Measurements from ENCODE around the gene GRIA4. TPM values are rescaled to one million over a fixed set of nuclear protein-coding genes. Genes with fewer than 3 reads are reported as not detected.

The GRIA4 gene
- total and polyA plus RNA-seq, 2 experiments from 2014 or later: 1.3 to 3.7 TPM

DNA sequence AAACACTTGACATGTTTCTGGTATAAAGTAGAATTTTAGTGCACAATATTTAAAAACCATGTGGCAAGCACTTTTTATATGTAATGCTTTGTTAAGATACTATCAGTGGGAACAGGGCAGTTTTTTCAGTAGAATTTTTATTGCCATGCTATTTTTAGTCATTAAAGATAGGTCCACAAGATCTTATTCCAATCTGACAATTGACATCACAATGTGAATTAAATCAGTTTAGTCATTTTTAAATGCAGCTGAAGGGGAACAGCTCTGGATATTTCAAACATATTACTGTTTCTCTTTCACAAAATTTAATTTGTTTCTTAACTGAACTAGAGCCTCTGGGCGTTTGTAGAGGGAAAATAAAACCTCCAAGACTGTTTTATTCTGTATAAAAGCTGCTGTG, 218.0 kb downstream of the GRIA4 start:
- DNase-seq (ENCODE audit: low spot score): no peak
- no peak overlapping the region for H3K4me2 ChIP-seq
- no peaks in the 10 kb centered on the region for H3K79me2 ChIP-seq
- no peak for TF ChIP-seq EZH2 (IDR thresholded peaks at IDR 0.05; ENCODE audit: borderline replicate concordance)
- TF ChIP-seq EZH2phosphoT487 (IDR thresholded peaks at IDR 0.05; ENCODE audit: low read depth, severe bottlenecking, unreplicated experiment): no peak
- TF ChIP-seq, protein P1, sequence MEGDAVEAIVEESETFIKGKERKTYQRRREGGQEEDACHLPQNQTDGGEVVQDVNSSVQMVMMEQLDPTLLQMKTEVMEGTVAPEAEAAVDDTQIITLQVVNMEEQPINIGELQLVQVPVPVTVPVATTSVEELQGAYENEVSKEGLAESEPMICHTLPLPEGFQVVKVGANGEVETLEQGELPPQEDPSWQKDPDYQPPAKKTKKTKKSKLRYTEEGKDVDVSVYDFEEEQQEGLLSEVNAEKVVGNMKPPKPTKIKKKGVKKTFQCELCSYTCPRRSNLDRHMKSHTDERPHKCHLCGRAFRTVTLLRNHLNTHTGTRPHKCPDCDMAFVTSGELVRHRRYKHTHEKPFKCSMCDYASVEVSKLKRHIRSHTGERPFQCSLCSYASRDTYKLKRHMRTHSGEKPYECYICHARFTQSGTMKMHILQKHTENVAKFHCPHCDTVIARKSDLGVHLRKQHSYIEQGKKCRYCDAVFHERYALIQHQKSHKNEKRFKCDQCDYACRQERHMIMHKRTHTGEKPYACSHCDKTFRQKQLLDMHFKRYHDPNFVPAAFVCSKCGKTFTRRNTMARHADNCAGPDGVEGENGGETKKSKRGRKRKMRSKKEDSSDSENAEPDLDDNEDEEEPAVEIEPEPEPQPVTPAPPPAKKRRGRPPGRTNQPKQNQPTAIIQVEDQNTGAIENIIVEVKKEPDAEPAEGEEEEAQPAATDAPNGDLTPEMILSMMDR (IDR thresholded peaks at IDR 0.05; ENCODE audit: poor library complexity): no peak
- H3K36me3 ChIP-seq (replicated peaks; ENCODE audit: insufficient read depth, low read depth): no peaks in the 10 kb centered on the region
- WGBS (ENCODE audit: low lambda C conversion rate, missing lambda C conversion rate): 20% methylated on average over 1 of the region's 1 CpG
- H3K4me1 ChIP-seq (ENCODE audit: insufficient read depth): no peaks in the 10 kb centered on the region
- H4K20me1 ChIP-seq (ENCODE audit: insufficient read depth, poor library complexity, severe bottlenecking): no peaks in the 10 kb centered on the region
- no peak overlapping the region for H3K27ac ChIP-seq
- no peak overlapping the region for H3K4me3 ChIP-seq
- H3K27me3 ChIP-seq: no peaks in the 10 kb centered on the region
- no peaks in the 10 kb centered on the region for H3K9me2 ChIP-seq (replicated peaks; ENCODE audit: insufficient read depth)
- H3K9me3 ChIP-seq (ENCODE audit: low read depth): no peaks in the 10 kb centered on the region
- no peak overlapping the region for H2AFZ ChIP-seq

DNA sequence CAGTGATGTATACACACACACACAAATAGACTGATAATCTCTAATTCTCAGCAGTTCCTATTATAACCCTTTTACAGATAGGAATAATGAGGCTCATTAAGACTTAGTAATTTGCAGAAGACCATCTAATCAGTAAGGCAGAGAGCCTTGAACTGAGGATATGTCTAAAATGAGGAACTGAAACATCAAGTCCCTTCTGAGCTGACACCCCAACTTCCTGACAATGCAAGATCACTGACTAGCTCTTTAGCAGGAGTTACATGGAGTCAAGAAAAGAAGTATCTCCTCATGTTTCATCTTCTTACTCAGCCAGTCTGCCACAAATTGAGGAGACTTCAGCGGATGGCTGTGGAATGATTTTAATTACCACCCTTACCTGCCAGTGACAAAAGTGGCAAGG, 219.2 kb downstream of the GRIA4 start:
- Histone ChIP-seq H4K20me1 (ENCODE audit: insufficient read depth, poor library complexity, severe bottlenecking) (no peaks in the 10 kb centered on the region), H3K27me3 (no peaks in the 10 kb centered on the region), H3K27ac (no peak overlapping the region), H3K4me2 (no peak overlapping the region), H3K36me3 (replicated peaks; ENCODE audit: insufficient read depth, low read depth) (no peaks in the 10 kb centered on the region), H3K4me3 (no peak overlapping the region), H3K9me2 (replicated peaks; ENCODE audit: insufficient read depth) (no peaks in the 10 kb centered on the region), H3K4me1 (ENCODE audit: insufficient read depth) (no peaks in the 10 kb centered on the region), H2AFZ (no peak overlapping the region), H3K9me3 (ENCODE audit: low read depth) (no peaks in the 10 kb centered on the region), H3K79me2 (no peaks in the 10 kb centered on the region)
- no peak for DNase-seq (ENCODE audit: low spot score)
- 95% methylated on average over 1 of the region's 1 CpG for WGBS (ENCODE audit: low lambda C conversion rate, missing lambda C conversion rate)
- TF ChIP-seq EZH2 (IDR thresholded peaks at IDR 0.05; ENCODE audit: borderline replicate concordance) (no peak), EZH2phosphoT487 (IDR thresholded peaks at IDR 0.05; ENCODE audit: low read depth, severe bottlenecking, unreplicated experiment) (no peak)
- TF ChIP-seq, protein P1 (IDR thresholded peaks at IDR 0.05; ENCODE audit: poor library complexity): no peak

DNA sequence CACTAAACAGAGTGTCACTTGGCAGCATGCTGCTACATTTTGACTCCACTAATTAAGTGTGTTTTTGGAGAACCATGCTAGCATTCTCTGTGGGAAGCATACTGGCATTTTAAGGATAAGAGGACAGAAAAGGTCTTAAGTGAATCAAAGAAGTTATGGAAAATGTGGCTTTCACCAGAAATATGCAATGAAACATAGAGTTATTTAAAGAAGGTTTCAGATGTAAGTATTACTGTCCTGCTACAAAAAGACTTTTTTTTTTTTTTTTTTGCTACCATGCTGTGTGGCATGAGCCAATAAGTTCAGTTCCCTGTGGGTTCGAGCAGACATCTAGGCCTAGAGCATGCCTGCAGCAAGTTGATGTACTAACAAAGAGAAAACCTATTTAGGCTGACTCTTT, 224.6 kb downstream of the GRIA4 start:
- WGBS (ENCODE audit: low lambda C conversion rate, missing lambda C conversion rate): 90% methylated on average over 1 of the region's 1 CpG
- no peak for DNase-seq (ENCODE audit: low spot score)
- no peaks in the 10 kb centered on the region for H3K9me3 ChIP-seq (ENCODE audit: low read depth)

More for the DNA sequence above, 224.6 kb downstream of the GRIA4 start:
- H4K20me1 ChIP-seq (ENCODE audit: insufficient read depth, poor library complexity, severe bottlenecking): peaks cover 5% of the 10 kb centered on the region
- no peaks in the 10 kb centered on the region for H3K36me3 ChIP-seq (replicated peaks; ENCODE audit: insufficient read depth, low read depth)
- peaks cover 3% of the 10 kb centered on the region for H3K27me3 ChIP-seq
- H3K4me2 ChIP-seq: no peak overlapping the region
- H2AFZ ChIP-seq: no peak overlapping the region
- H3K4me3 ChIP-seq: no peak overlapping the region
- no peaks in the 10 kb centered on the region for H3K4me1 ChIP-seq (ENCODE audit: insufficient read depth)
- no peak overlapping the region for H3K27ac ChIP-seq
- no peaks in the 10 kb centered on the region for H3K9me2 ChIP-seq (replicated peaks; ENCODE audit: insufficient read depth)
- TF ChIP-seq EZH2 (IDR thresholded peaks at IDR 0.05; ENCODE audit: borderline replicate concordance) (no peak), EZH2phosphoT487 (IDR thresholded peaks at IDR 0.05; ENCODE audit: low read depth, severe bottlenecking, unreplicated experiment) (no peak)
- TF ChIP-seq, protein P1 (IDR thresholded peaks at IDR 0.05; ENCODE audit: poor library complexity): no peak
- no peaks in the 10 kb centered on the region for H3K79me2 ChIP-seq
